HG03280 (cell line): ENCODE data around the gene ADAMTSL1.

Source experiments
- ATAC-seq: cut with Tn5 transposase; IDR thresholded peaks from one replicate; pipeline ENCODE4 v1.9.1; 2021; ENCODE audit warnings: mild to moderate bottlenecking, moderate library complexity; ENCODE audit not compliant: unreplicated experiment

The ADAMTSL1 gene

DNA sequence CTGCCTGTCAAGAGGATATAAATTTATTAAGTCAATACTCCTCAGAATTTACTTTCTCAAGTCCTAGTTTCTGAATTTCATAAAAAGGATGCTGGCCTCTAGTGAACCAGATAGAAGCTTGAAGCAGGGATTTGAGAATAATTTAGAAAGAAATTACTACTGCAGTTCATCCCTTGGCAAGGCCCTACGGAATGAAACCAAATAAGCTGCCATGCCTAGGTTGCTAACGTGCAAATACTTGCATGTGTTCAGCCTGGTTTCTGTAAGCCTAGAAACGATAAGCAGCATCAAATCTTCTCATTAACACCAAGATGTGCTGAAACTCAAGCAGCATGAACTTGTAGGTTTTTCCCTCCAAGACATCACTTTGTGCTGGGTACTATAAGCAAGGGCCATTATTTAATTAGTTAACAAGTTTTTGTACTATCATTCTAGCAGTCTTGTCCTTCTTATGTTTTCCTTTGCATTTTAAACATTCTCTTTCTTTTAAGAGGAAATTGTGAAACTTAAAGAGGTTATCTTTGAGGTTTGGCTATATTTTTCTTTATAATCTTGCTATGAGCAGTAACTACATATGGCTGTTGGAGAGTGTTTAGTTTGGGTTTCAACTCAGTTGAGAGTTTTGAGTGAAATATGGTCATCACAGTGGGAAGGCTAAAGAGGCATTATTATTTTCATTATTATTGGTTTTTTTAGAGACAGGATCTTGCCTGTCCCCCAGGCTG, 71.8 kb downstream of the ADAMTSL1 start:
- no peak for ATAC-seq

DNA sequence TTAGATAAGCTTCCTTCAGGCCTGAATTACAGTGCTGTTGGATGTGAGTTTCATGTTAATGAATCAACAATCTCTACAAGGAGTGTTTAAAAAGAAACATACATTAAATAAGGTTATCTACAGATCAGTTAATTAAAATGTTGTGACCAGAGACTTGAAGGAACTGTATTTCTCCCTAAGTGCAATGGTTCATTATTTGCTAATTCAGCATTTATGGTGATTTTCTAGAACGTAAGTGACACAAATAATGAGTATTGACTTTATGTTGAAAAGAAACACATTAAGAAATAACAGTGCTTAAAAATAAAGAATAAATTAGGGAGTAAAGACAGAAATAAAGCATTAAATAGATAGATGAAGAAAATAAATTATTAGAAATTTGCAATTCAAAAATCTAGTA, 74.5 kb downstream of the ADAMTSL1 start:
- no peak for ATAC-seq

DNA sequence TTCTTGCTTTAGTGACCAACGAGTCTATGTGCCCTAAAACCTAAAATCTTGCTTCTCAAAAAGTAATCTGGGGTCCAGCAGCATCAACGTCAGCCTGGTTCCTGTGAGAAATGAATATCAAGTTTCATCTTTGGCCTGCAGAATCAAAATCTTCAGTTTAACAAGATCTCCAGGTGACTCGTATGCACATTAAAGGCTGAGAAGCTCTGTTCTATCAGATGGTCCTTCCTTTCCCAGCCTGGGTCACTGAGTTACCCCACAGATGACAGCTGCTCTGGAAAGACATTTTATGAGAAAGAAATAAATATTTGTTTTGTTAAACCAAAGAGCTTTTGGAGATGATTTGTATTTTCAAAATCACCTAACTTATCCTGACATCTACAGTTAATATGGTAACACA, 75.8 kb downstream of the ADAMTSL1 start:
- no peak for ATAC-seq

- no peak for ATAC-seq
These were observed 76.3 kb downstream of the ADAMTSL1 start for GRCh38 chr9:18550286-18550685.

DNA sequence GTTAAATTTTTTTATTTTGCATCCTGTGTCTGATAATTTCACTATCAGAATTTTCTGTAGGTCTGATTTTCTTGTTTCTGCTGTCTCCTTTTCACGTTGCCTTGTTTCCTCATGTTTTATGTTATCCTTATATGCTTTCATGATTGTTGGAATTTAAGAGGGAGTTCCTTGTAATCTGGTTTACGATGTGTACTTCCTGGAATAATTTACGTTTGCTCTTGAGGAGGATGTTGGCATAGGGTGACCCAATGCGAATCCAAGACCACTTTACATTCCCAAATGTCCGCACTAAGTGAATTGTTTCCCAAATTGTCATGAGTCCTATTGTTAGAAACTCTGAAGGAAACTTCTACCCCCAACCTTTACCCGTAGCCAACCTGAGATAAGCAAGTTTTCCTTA, 80.3 kb downstream of the ADAMTSL1 start:
- no peak for ATAC-seq

GRCh38 chr9:18555105-18555883, 81.3 kb downstream of the ADAMTSL1 start:
- no peak for ATAC-seq

DNA sequence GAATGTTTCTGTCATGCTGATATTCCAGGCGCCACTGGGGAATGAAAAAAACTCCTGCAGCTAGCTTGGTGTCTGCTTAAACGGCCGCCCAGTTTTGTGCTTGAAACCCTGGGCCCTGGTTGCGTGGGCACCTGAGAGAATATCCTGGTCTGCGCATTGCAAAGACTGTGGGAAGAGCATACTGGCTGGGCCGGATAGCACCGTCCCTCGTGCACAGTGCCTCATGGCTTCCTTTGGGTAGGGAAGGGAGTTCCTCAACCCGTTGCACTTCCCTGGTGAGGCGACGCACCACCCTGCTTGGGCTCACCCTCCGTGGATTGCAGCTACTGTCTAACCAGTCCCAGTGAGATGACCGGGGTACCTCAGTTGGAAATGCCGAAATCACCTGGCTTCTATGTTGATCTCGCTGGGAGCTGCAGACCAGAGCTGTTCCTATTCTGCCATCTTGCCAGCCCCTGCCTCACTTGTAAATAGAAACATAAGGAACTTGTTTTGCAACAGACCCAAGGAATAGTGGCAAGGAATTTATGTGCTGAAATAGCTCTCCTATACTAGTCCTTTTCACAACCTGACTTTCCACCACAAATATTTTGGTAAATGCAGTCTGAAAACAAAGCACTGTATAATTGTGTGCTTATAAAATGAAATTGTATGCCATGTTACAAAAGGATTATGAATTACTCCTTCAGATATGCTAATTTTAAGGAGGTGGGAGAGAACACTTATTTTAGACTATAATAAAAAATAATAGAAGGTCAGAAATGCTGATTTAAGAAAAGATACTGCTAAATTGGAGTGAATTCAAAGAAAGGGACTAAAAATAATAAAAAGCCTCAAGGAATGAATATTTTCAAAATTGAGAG, 90.3 kb downstream of the ADAMTSL1 start:
- no peak for ATAC-seq

GRCh38 chr9:18566121-18566520, 92.2 kb downstream of the ADAMTSL1 start:
- ATAC-seq = no peak

DNA sequence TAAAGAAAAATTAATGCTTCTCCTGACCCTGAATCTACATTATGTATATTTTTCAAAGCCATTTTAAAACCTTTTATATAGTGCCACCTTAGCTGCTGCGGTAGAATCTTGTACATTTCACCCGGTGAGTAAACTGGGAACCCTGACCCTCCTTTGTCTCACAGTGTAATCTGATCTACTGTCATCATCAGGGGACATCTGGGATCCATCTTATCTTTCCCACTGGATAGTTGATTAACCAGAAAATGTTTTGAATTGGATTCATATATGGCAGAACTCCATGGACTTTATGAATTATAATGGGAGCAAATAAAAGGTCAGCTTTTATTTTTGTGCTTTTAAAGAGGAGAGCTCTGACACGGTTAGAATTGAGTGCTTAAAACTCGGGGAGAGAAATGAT, 95.0 kb downstream of the ADAMTSL1 start:
- ATAC-seq = no peak

GRCh38 chr9:18569941-18570630, 96.1 kb downstream of the ADAMTSL1 start:
- no peak for ATAC-seq

GRCh38 chr9:18573021-18573556, 99.1 kb downstream of the ADAMTSL1 start:
- ATAC-seq = no peak

DNA sequence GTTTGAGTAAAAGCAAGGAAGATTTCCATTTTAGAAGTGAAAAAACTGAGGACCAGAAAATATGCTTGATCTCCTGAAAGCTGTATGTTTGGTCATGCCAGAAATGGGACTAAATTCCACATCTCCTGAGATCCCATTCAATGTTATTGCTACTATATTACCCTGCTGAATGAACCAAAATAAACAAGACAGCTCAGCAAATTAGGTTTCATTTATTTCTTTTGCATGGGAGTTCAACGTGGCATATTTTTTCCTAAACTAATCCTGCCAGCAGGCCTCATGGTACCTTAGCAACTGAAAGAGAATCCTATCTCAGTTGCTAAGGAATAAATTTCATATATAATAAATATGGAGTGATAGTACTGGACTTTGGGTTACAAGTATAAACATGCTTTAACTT, 101.7 kb downstream of the ADAMTSL1 start:
- no peak for ATAC-seq

DNA sequence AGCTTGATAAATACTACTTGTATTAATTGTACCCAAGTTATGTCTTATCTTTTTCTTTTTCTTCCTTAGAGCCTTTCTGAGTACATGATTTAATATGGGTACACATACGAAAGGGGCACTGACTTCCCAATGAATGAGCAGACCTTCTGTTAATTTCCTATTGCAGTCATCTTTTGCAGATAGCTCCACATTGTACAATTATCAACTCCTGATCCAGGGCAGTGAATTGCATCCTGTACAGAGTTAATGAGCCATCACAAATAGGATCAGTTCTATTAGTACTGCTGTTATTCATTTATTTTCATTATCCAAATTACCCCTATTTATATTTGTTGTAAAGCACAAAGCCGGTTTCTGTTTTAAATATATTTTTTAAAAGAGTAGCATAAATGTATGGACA, 105.6 kb downstream of the ADAMTSL1 start:
- no peak for ATAC-seq

DNA sequence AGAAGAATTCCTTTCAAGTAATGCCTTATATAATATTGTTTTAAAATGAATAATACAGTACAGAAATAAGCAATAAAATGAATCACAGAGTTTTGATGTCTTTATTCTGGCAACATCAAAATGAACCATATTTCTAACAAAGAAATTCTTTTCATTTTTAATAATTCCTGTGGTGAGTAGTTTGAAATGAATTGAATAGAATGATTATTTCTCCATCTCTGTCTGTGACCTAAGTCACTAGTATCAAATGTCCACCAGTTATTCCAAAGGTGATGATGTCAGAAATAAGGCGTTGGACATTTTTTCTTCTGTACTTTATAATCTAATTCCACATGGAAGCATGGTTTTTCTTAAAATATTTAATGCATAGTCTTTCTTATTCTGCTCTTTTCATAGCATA, 106.2 kb downstream of the ADAMTSL1 start:
- no peak for ATAC-seq

GRCh38 chr9:18585996-18586395, 112.0 kb downstream of the ADAMTSL1 start:
- ATAC-seq = no peak

- no peak for ATAC-seq
These were observed 114.0 kb downstream of the ADAMTSL1 start for GRCh38 chr9:18588002-18588401.

- ATAC-seq = no peak
These were observed 117.3 kb downstream of the ADAMTSL1 start for GRCh38 chr9:18591261-18591660.

GRCh38 chr9:18594837-18595236, 120.9 kb downstream of the ADAMTSL1 start:
- no peak for ATAC-seq

DNA sequence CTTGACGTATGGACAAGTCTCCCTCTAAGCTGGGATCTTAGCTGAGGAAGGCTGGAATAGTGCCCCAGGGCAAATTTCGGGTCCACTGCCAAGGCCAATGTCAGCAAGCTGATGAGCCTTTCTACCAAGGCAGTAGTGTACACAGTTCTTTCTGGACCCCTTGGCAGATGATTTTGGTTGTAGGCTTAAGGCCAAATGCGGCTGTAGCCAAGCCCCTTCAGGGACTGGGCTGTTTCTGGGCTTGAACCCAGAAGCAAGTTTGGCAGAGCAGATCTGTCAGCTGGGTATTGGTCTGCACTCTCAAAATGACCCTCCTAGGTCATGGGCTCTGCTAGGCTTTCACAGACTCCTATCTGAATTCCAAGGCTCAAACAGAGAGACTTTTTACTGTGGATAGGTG, 121.6 kb downstream of the ADAMTSL1 start:
- ATAC-seq = no peak

- no peak for ATAC-seq
These were observed 123.0 kb downstream of the ADAMTSL1 start for GRCh38 chr9:18596920-18597319.

DNA sequence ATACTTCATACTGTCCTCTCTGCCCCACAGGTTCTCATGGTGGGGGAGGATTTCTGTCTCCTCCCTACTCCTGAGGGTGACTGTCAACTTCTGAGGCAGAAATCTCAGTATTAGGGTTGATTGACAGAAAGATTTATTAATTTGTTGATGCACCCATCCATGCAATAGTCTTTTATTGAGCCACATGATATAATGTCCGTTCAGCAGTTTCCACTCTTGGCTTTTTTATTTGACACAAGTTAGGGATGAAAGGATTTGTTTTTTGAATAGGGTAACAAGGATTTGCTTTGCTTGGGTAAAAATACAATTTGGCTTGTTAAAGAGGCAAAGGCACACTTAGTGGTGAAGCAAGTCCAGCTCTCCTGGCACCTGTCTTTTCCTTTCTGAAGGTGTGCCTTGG, 125.0 kb downstream of the ADAMTSL1 start:
- no peak for ATAC-seq
